ENCODE data around the gene PIP5K1B. TPM values are rescaled to one million over a fixed set of nuclear protein-coding genes. Genes with fewer than 3 reads are reported as not detected.
A peak's percentile ranks its signal among the peaks of the same experiment; 100 is the strongest.

PIP5K1B gene
- total RNA-seq, 1 experiment from 2014 or later, result 2.5 TPM

DNA sequence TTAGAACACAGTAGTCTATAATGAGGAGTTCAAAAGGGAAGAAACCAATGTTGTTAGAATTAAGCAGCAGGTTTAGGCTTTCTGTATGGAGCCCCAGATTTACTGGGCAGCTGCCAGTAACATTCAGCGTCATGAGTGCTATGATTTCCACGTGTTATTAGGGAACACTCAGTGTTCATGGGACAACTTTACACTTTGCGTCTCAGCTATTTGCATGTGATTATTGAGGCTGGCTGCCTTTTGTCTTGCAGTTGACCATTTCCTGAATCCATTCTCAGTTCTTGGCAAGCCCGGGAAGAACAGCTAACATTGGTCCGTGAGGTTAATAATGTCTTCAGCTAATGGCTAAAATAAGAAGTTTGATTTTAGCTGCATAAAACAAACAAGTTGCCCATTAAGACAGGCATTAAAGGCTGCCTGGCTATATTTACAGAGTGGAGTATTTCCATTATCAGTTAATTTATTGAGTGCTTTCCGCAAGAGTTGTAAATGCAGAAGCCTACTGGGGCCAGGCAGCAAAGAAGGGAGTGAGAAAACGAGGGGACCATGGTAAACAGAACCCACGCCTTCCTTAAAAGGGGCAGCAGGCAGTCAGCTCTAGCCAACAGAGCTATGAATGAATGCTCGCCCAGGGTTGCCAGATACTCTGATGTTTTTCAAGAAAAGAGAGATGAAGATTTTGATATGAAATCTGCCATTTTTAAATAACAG, 120.9 kb downstream of the PIP5K1B start:
- H2AFZ ChIP-seq (ENCODE audit: low read length), result no peak overlapping the region

More for the DNA sequence above, 120.9 kb downstream of the PIP5K1B start:
- Histone ChIP-seq H3K4me2 (ENCODE audit: insufficient read depth, insufficient read length, low read length) (no peak overlapping the region), H3K9me3 (ENCODE audit: control insufficient read depth, low read depth, low read length) (no peaks in the 10 kb centered on the region), H2BK15ac (ENCODE audit: low read depth, low read length) (no peak overlapping the region), H3K56ac (ENCODE audit: insufficient read length, low read depth, low read length) (no peak overlapping the region), H3K79me2 (ENCODE audit: insufficient read depth, low read length) (no peaks in the 10 kb centered on the region), H4K8ac (replicated peaks; ENCODE audit: insufficient read length, low read depth, low read length) (no peak overlapping the region), H3K27ac (ENCODE audit: insufficient read length, low read depth, low read length) (no peak overlapping the region), H2BK5ac (ENCODE audit: insufficient read length, low read length) (no peak overlapping the region), H3K79me1 (ENCODE audit: insufficient read depth, low read depth, low read length, poor library complexity, severe bottlenecking) (no peaks in the 10 kb centered on the region), H2BK20ac (ENCODE audit: low read depth, low read length, poor library complexity, severe bottlenecking) (no peak overlapping the region), H3K9ac (ENCODE audit: extremely low read depth, insufficient read length, low read length) (no peak overlapping the region), H2BK120ac (ENCODE audit: low read depth, low read length, poor library complexity, severe bottlenecking) (no peak overlapping the region), H3K4ac (ENCODE audit: low read depth, low read length) (no peak overlapping the region), H4K5ac (ENCODE audit: insufficient read length, low read depth, low read length) (no peak overlapping the region), H4K20me1 (ENCODE audit: control insufficient read depth, insufficient read depth, insufficient read length) (no peaks in the 10 kb centered on the region), H3K4me1 (ENCODE audit: insufficient read depth, low read length) (peaks cover 5% of the 10 kb centered on the region; the same call in 1 of the 2 replicates), H3K27me3 (ENCODE audit: insufficient read depth, low read length) (no peaks in the 10 kb centered on the region), H3T11ph (ENCODE audit: low read length) (no peak overlapping the region), H2BK12ac (ENCODE audit: insufficient read length, low read depth, low read length) (no peak overlapping the region), H3K18ac (ENCODE audit: insufficient read length, low read depth, low read length) (no peak overlapping the region), H4K91ac (ENCODE audit: insufficient read length, low read depth, low read length) (no peak overlapping the region), H2AK5ac (ENCODE audit: insufficient read length, low read length) (no peak overlapping the region), H3K23ac (ENCODE audit: insufficient read length, low read depth, low read length) (no peak overlapping the region), H3K14ac (ENCODE audit: insufficient read depth, low read length) (no peak overlapping the region), H3K23me2 (ENCODE audit: insufficient read length, low read depth, low read length, poor library complexity, severe bottlenecking) (no peaks in the 10 kb centered on the region)
- TF ChIP-seq, protein P1, sequence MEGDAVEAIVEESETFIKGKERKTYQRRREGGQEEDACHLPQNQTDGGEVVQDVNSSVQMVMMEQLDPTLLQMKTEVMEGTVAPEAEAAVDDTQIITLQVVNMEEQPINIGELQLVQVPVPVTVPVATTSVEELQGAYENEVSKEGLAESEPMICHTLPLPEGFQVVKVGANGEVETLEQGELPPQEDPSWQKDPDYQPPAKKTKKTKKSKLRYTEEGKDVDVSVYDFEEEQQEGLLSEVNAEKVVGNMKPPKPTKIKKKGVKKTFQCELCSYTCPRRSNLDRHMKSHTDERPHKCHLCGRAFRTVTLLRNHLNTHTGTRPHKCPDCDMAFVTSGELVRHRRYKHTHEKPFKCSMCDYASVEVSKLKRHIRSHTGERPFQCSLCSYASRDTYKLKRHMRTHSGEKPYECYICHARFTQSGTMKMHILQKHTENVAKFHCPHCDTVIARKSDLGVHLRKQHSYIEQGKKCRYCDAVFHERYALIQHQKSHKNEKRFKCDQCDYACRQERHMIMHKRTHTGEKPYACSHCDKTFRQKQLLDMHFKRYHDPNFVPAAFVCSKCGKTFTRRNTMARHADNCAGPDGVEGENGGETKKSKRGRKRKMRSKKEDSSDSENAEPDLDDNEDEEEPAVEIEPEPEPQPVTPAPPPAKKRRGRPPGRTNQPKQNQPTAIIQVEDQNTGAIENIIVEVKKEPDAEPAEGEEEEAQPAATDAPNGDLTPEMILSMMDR (conservative IDR thresholded peaks at IDR 0.05), result no peak
- Mint-ChIP-seq H3K27ac (peak overlapping the region in 1 of 3 experiments; percentile 57; a peak in 1 of 7 replicates), H3K36me3 (ENCODE audit: insufficient read depth in 1 of 3, low read depth in 3 of 3) (no peaks in the 10 kb centered on the region), H3K9me3 (no peaks in the 10 kb centered on the region), H3K4me1 (peaks cover 29 to 34% of the 10 kb centered on the region in 2 experiments), H3K4me3 (no peak overlapping the region), H3K27me3 (ENCODE audit: low read depth) (peaks cover 5% of the 10 kb centered on the region)
- DNase-seq, result no peak
- no CpG with 5 or more reads among the region's 9 CpGs for WGBS (ENCODE audit: extremely low coverage, insufficient read length, low lambda C conversion rate)
